ENCODE measurements around the gene ACACA. TPM values are rescaled to one million over a fixed set of nuclear protein-coding genes. Genes with fewer than 3 reads are reported as not detected.

ACACA gene
- total RNA-seq, 1 donor from 2014 or later, result 110 TPM

- Histone ChIP-seq H3K9me3 (peaks cover 9% of the 10 kb centered on the region), H3K27me3 (no peaks in the 10 kb centered on the region), H3K4me3 (no peak overlapping the region), H3K4me1 (no peaks in the 10 kb centered on the region), H3K27ac (no peak overlapping the region), H3K36me3 (peaks cover 48% of the 10 kb centered on the region)
- no peak for TF ChIP-seq CTCF (IDR thresholded peaks at IDR 0.05)
- intact Hi-C loops (cut with DNase I), result no loop called here
- ATAC-seq, result no peak
- no peak for DNase-seq
Observed at GRCh38 chr17:37265446-37266173, 141.0 kb downstream of the ACACA start.

GRCh38 chr17:37261286-37261685, 145.3 kb downstream of the ACACA start:
- Histone ChIP-seq H3K27ac (no peak overlapping the region), H3K36me3 (peaks cover 46% of the 10 kb centered on the region), H3K27me3 (no peaks in the 10 kb centered on the region), H3K9me3 (peaks cover 9% of the 10 kb centered on the region), H3K4me3 (no peak overlapping the region), H3K4me1 (no peaks in the 10 kb centered on the region)
- intact Hi-C loops (cut with DNase I), result no loop called here
- TF ChIP-seq CTCF (IDR thresholded peaks at IDR 0.05), result no peak
- DNase-seq (no peak), ATAC-seq (no peak)

GRCh38 chr17:37259030-37259735, 147.5 kb downstream of the ACACA start:
- TF ChIP-seq CTCF (IDR thresholded peaks at IDR 0.05), result no peak
- ATAC-seq (peak; percentile 55), DNase-seq (no peak)
- no peaks in the 10 kb centered on the region for H3K4me1 ChIP-seq
- no peak overlapping the region for H3K4me3 ChIP-seq
- H3K27me3 ChIP-seq, result no peaks in the 10 kb centered on the region
- peaks cover 33% of the 10 kb centered on the region for H3K36me3 ChIP-seq
- intact Hi-C loops (cut with DNase I), result no loop called here
- no peaks in the 10 kb centered on the region for H3K9me3 ChIP-seq
- H3K27ac ChIP-seq, result no peak overlapping the region

GRCh38 chr17:37256627-37257026, 150.0 kb downstream of the ACACA start:
- ATAC-seq (no peak), DNase-seq (no peak)
- H3K9me3 ChIP-seq, result no peaks in the 10 kb centered on the region
- no peak overlapping the region for H3K27ac ChIP-seq
- H3K36me3 ChIP-seq, result peaks cover 29% of the 10 kb centered on the region
- H3K4me3 ChIP-seq, result no peak overlapping the region
- H3K4me1 ChIP-seq, result no peaks in the 10 kb centered on the region
- H3K27me3 ChIP-seq, result no peaks in the 10 kb centered on the region
- TF ChIP-seq CTCF (IDR thresholded peaks at IDR 0.05), result no peak
- intact Hi-C loops (cut with DNase I), result no loop called here

GRCh38 chr17:37255432-37255831, 151.2 kb downstream of the ACACA start:
- DNase-seq (no peak), ATAC-seq (no peak)
- no peaks in the 10 kb centered on the region for H3K27me3 ChIP-seq
- H3K9me3 ChIP-seq, result no peaks in the 10 kb centered on the region
- no peak overlapping the region for H3K27ac ChIP-seq
- peaks cover 41% of the 10 kb centered on the region for H3K36me3 ChIP-seq
- intact Hi-C loops (cut with DNase I), result no loop called here
- no peak for TF ChIP-seq CTCF (IDR thresholded peaks at IDR 0.05)
- no peak overlapping the region for H3K4me3 ChIP-seq
- no peaks in the 10 kb centered on the region for H3K4me1 ChIP-seq

All from upper lobe of right lung (tissue), 1 donor.